ENCODE data around the gene CCDC102B.

Gene CCDC102B

DNA sequence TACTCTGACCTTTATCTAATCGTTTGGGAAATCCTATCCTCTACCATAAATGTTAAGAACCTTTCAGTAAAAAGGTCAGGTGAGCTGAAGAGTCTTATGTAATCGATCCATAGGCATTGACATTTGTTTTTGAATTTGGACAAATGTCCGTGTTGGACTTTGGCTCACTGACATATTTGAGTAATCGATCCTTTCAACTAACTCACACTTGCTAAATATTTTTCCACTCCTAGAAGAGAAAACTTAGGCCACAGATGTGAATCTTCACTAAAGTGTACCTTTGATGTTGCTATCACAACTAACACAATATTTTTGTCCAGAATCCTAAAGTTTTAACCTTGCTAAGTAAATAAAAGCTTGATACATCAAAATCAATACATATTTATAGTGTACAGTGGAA, 89.5 kb downstream of the CCDC102B start:
- no peaks in the 10 kb centered on the region for H3K4me1 ChIP-seq (ENCODE audit: control insufficient read depth, insufficient read depth, low read length, unreplicated experiment)
- H3K36me3 ChIP-seq (ENCODE audit: insufficient read depth, low read length), result no peaks in the 10 kb centered on the region
- no peaks in the 10 kb centered on the region for H3K79me2 ChIP-seq (ENCODE audit: control insufficient read depth, insufficient read depth, low read length, unreplicated experiment)
- no peak overlapping the region for H3K27ac ChIP-seq (ENCODE audit: low read depth, low read length)
- H2AFZ ChIP-seq (ENCODE audit: low read length, unreplicated experiment), result no peak overlapping the region
- no peaks in the 10 kb centered on the region for H3K27me3 ChIP-seq (ENCODE audit: insufficient read depth, low read length)
- H3K4me3 ChIP-seq (ENCODE audit: low read depth, low read length), result no peak overlapping the region

GRCh38 chr18:68893354-68893753, 95.5 kb downstream of the CCDC102B start:
- Histone ChIP-seq H3K79me2 (ENCODE audit: control insufficient read depth, insufficient read depth, low read length, unreplicated experiment) (no peaks in the 10 kb centered on the region), H3K27me3 (ENCODE audit: insufficient read depth, low read length) (no peaks in the 10 kb centered on the region), H3K36me3 (ENCODE audit: insufficient read depth, low read length) (no peaks in the 10 kb centered on the region), H2AFZ (ENCODE audit: low read length, unreplicated experiment) (no peak overlapping the region), H3K4me1 (ENCODE audit: control insufficient read depth, insufficient read depth, low read length, unreplicated experiment) (no peaks in the 10 kb centered on the region), H3K27ac (ENCODE audit: low read depth, low read length) (no peak overlapping the region), H3K4me3 (ENCODE audit: low read depth, low read length) (no peak overlapping the region)

DNA sequence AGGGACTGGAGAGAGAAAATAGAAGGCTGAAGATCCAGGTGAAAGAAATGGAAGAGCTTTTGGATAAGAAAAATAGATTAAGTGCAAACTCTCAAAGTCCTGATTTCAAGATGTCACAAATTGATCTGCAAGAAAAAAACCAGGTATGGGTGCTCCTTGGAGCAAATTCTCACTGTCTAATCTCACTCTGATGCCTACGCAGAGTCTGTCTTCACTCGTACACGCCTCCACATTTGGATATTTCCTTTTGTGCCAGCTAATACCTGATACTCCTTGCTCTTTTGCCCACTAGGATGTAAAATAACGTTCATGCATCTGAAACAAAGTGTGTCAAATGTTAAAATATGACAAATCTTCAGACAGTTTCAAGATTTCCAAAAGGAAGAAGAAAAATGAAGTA, 99.4 kb downstream of the CCDC102B start:
- Histone ChIP-seq H3K4me1 (ENCODE audit: control insufficient read depth, insufficient read depth, low read length, unreplicated experiment) (no peaks in the 10 kb centered on the region), H3K36me3 (ENCODE audit: insufficient read depth, low read length) (no peaks in the 10 kb centered on the region), H3K79me2 (ENCODE audit: control insufficient read depth, insufficient read depth, low read length, unreplicated experiment) (no peaks in the 10 kb centered on the region), H3K27me3 (ENCODE audit: insufficient read depth, low read length) (no peaks in the 10 kb centered on the region), H2AFZ (ENCODE audit: low read length, unreplicated experiment) (no peak overlapping the region), H3K4me3 (ENCODE audit: low read depth, low read length) (no peak overlapping the region), H3K27ac (ENCODE audit: low read depth, low read length) (no peak overlapping the region)

DNA sequence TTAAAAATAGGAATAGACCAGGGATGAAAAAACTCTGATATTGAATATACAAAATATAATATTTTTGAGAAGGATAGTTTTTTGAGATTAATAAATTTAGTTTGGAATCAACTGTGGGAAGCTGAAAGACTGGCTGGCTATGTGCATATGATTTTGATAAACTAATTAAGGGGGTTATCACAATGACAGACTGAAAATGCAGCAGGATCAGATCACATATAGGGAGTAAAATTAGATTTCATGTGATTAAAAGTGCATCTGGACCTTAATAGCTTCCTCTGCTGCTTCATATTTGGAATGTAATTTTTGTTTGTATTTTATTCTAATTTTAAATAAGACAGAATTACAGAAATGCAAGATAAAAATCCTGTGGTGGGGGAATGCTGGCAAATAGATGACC, 111.7 kb downstream of the CCDC102B start:
- no peaks in the 10 kb centered on the region for H3K79me2 ChIP-seq (ENCODE audit: control insufficient read depth, insufficient read depth, low read length, unreplicated experiment)
- no peaks in the 10 kb centered on the region for H3K4me1 ChIP-seq (ENCODE audit: control insufficient read depth, insufficient read depth, low read length, unreplicated experiment)
- H3K27me3 ChIP-seq (ENCODE audit: insufficient read depth, low read length), result no peaks in the 10 kb centered on the region
- no peak overlapping the region for H3K27ac ChIP-seq (ENCODE audit: low read depth, low read length)
- no peaks in the 10 kb centered on the region for H3K36me3 ChIP-seq (ENCODE audit: insufficient read depth, low read length)
- no peak overlapping the region for H3K4me3 ChIP-seq (ENCODE audit: low read depth, low read length)
- H2AFZ ChIP-seq (ENCODE audit: low read length, unreplicated experiment), result no peak overlapping the region

DNA sequence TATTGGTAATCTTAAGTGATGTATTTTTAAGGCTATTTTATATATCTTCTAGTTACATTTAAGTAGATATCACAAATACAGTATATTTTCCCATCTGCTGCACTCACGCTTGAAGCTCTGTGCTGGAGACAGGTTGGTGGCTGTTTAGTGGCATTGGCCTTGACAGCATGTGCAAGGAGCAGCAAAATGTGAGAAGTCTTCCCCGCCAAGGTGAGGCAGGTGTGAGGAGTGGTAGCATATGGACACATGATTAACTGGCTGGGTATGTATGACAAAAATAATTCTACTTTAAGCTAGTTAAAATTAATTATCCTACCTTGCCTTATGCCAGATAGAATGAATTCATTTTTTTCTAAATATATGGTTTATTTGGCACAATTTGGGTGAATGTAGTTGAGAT, 117.2 kb downstream of the CCDC102B start:
- no peaks in the 10 kb centered on the region for H3K27me3 ChIP-seq (ENCODE audit: insufficient read depth, low read length)
- H2AFZ ChIP-seq (ENCODE audit: low read length, unreplicated experiment), result no peak overlapping the region
- H3K36me3 ChIP-seq (ENCODE audit: insufficient read depth, low read length), result no peaks in the 10 kb centered on the region
- H3K79me2 ChIP-seq (ENCODE audit: control insufficient read depth, insufficient read depth, low read length, unreplicated experiment), result no peaks in the 10 kb centered on the region
- no peaks in the 10 kb centered on the region for H3K4me1 ChIP-seq (ENCODE audit: control insufficient read depth, insufficient read depth, low read length, unreplicated experiment)
- H3K27ac ChIP-seq (ENCODE audit: low read depth, low read length), result no peak overlapping the region
- H3K4me3 ChIP-seq (ENCODE audit: low read depth, low read length), result no peak overlapping the region

DNA sequence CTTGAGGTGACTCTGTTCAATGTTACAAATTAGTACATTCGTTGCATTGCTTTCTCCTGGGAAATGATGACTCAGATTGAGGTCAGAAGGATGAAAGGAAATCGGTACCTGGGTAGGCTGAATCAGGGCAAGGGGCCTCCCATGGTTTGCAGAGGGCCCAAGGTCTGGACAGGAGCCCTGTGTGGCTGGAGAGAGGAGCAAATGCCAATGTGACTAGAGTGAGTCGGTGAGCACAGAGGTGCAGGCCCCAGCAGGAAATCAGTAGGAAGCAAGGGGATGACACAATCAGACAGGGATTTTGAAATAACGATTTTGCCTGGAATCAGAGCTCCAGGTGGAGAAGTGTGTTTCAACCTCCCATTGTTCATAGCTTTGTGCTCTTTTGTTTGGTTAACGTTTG, 118.9 kb downstream of the CCDC102B start:
- H3K27ac ChIP-seq (ENCODE audit: low read depth, low read length), result no peak overlapping the region
- H2AFZ ChIP-seq (ENCODE audit: low read length, unreplicated experiment), result no peak overlapping the region
- H3K36me3 ChIP-seq (ENCODE audit: insufficient read depth, low read length), result no peaks in the 10 kb centered on the region
- no peak overlapping the region for H3K4me3 ChIP-seq (ENCODE audit: low read depth, low read length)
- no peaks in the 10 kb centered on the region for H3K27me3 ChIP-seq (ENCODE audit: insufficient read depth, low read length)
- H3K79me2 ChIP-seq (ENCODE audit: control insufficient read depth, insufficient read depth, low read length, unreplicated experiment), result no peaks in the 10 kb centered on the region
- H3K4me1 ChIP-seq (ENCODE audit: control insufficient read depth, insufficient read depth, low read length, unreplicated experiment), result no peaks in the 10 kb centered on the region

DNA sequence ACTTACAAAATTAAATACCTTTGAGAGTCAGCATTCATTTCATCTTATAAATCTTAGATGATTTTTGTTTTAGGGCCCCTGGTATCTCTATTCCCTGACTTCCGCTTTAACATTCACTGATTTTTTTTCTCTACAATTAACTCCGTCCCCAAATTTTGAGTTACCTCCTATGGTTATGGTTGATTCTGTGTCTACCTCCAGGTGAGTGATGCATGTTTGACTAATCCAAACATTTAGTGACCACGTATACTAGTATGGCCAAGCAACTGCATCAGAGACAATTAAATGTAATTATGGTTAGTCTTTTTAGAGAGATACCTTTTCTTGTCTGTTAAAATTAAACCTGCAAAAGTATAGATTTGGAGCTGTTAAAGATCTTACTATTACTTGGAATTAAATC, 120.3 kb downstream of the CCDC102B start:
- Histone ChIP-seq H3K4me3 (ENCODE audit: low read depth, low read length) (no peak overlapping the region), H3K36me3 (ENCODE audit: insufficient read depth, low read length) (no peaks in the 10 kb centered on the region), H3K27me3 (ENCODE audit: insufficient read depth, low read length) (no peaks in the 10 kb centered on the region), H2AFZ (ENCODE audit: low read length, unreplicated experiment) (no peak overlapping the region), H3K27ac (ENCODE audit: low read depth, low read length) (no peak overlapping the region), H3K79me2 (ENCODE audit: control insufficient read depth, insufficient read depth, low read length, unreplicated experiment) (no peaks in the 10 kb centered on the region), H3K4me1 (ENCODE audit: control insufficient read depth, insufficient read depth, low read length, unreplicated experiment) (no peaks in the 10 kb centered on the region)

DNA sequence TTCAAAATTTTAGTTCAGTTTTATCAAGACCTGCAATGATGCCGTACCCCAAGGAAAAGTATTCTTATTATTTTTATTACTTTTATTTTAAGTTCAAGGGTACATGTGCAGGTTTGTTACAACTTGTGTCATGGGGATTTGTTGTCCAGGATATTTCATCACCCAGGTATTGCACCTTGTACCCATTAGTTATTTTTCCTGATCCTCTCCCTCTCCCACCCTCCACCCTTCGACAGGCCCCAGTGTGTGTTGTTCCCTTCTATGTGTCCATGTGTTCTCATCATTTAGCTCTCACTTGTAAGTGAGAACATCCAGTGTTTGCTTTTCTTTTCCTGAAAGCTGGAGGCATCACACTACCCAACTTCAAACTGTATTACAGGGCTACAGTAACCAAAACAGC, 122.0 kb downstream of the CCDC102B start:
- Histone ChIP-seq H3K27me3 (ENCODE audit: insufficient read depth, low read length) (no peaks in the 10 kb centered on the region), H2AFZ (ENCODE audit: low read length, unreplicated experiment) (no peak overlapping the region), H3K27ac (ENCODE audit: low read depth, low read length) (no peak overlapping the region), H3K79me2 (ENCODE audit: control insufficient read depth, insufficient read depth, low read length, unreplicated experiment) (no peaks in the 10 kb centered on the region), H3K36me3 (ENCODE audit: insufficient read depth, low read length) (no peaks in the 10 kb centered on the region), H3K4me1 (ENCODE audit: control insufficient read depth, insufficient read depth, low read length, unreplicated experiment) (no peaks in the 10 kb centered on the region), H3K4me3 (ENCODE audit: low read depth, low read length) (no peak overlapping the region)

DNA sequence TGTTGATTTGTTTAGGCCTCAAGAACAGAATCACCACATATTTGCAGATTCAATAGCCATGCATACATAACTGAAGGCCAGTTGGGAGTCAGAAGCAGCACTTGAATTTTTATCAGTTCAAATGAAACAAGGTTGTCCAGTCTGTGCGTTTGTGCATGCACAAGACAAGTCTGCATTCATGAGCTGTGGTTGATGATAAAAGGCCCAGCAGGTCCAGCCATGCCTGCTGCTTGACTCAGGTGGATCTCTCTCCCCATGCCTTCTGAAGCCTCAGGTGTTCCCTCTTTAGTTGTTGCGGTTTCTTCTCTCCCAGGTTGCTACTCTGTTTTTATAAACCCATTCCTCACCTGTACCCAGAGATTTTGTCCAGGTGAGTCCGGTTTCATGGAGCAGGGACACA, 124.5 kb downstream of the CCDC102B start:
- H3K79me2 ChIP-seq (ENCODE audit: control insufficient read depth, insufficient read depth, low read length, unreplicated experiment), result no peaks in the 10 kb centered on the region
- H3K4me3 ChIP-seq (ENCODE audit: low read depth, low read length), result no peak overlapping the region
- H3K27me3 ChIP-seq (ENCODE audit: insufficient read depth, low read length), result no peaks in the 10 kb centered on the region
- H3K36me3 ChIP-seq (ENCODE audit: insufficient read depth, low read length), result no peaks in the 10 kb centered on the region
- no peak overlapping the region for H3K27ac ChIP-seq (ENCODE audit: low read depth, low read length)
- H2AFZ ChIP-seq (ENCODE audit: low read length, unreplicated experiment), result no peak overlapping the region
- H3K4me1 ChIP-seq (ENCODE audit: control insufficient read depth, insufficient read depth, low read length, unreplicated experiment), result no peaks in the 10 kb centered on the region

- Histone ChIP-seq H2AFZ (ENCODE audit: low read length, unreplicated experiment) (no peak overlapping the region), H3K4me1 (ENCODE audit: control insufficient read depth, insufficient read depth, low read length, unreplicated experiment) (no peaks in the 10 kb centered on the region), H3K36me3 (ENCODE audit: insufficient read depth, low read length) (no peaks in the 10 kb centered on the region)
These were observed 127.4 kb downstream of the CCDC102B start for GRCh38 chr18:68925268-68925667.

GRCh38 chr18:68928762-68929675, 131.1 kb downstream of the CCDC102B start:
- Histone ChIP-seq H3K4me3 (ENCODE audit: low read depth, low read length) (no peak overlapping the region), H3K27ac (ENCODE audit: low read depth, low read length) (no peak overlapping the region), H3K4me1 (ENCODE audit: control insufficient read depth, insufficient read depth, low read length, unreplicated experiment) (no peaks in the 10 kb centered on the region), H2AFZ (ENCODE audit: low read length, unreplicated experiment) (no peak overlapping the region), H3K27me3 (ENCODE audit: insufficient read depth, low read length) (no peaks in the 10 kb centered on the region), H3K79me2 (ENCODE audit: control insufficient read depth, insufficient read depth, low read length, unreplicated experiment) (no peaks in the 10 kb centered on the region), H3K36me3 (ENCODE audit: insufficient read depth, low read length) (no peaks in the 10 kb centered on the region)

More at GRCh38 chr18:68925268-68925667, 127.4 kb downstream of the CCDC102B start:
- H3K27ac ChIP-seq (ENCODE audit: low read depth, low read length), result no peak overlapping the region
- no peak overlapping the region for H3K4me3 ChIP-seq (ENCODE audit: low read depth, low read length)
- H3K27me3 ChIP-seq (ENCODE audit: insufficient read depth, low read length), result no peaks in the 10 kb centered on the region
- no peaks in the 10 kb centered on the region for H3K79me2 ChIP-seq (ENCODE audit: control insufficient read depth, insufficient read depth, low read length, unreplicated experiment)

All from ACC112 (cell line).